ENCODE data around the gene L1CAM. TPM values are rescaled to one million over a fixed set of nuclear protein-coding genes. Genes with fewer than 3 reads are reported as not detected.

Gene L1CAM
- polyA plus RNA-seq, 3 donors: 0.55 TPM; not detected in 2

DNA sequence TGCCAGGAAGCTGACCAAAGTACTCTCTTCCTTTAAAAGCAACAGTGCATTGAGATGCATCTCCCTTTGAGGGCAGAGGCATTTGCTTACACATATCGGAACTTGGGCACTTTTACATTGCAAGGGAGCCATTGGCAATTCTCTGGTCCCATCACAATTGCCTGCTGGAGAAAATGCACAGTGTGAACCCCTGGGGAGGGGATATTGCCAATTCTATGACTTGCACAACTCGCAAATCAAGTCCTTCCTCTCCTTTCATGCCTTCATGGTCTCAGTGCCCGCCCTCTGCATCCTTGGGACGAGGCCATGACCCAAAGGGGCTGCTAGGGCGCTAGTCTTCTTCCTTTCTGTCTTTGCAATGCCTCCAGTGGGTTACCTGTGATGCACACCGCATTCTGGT lies 40.8 kb downstream of the L1CAM start:
- no CpG with 5 or more reads among the region's 6 CpGs for WGBS (ENCODE audit: insufficient coverage)
- Mint-ChIP-seq H3K27ac (no peak overlapping the region), H3K9me3 (peaks cover 0 to 2% (median 0%) of the 10 kb centered on the region in 7 donors), H3K4me1 (no peaks in the 10 kb centered on the region), H3K4me3 (no peak overlapping the region), H3K36me3 (no peaks in the 10 kb centered on the region), H3K27me3 (ENCODE audit: low read depth in 3 of 3) (peaks cover 22 to 74% (median 47%) of the 10 kb centered on the region in 3 donors)
- intact Hi-C loops (cut with micrococcal nuclease): no loop called here
- no peak for DNase-seq
- no peak overlapping the region for H3K27ac ChIP-seq (ENCODE audit: low read depth in 1 of 2, low read length in 2 of 2)
- TF ChIP-seq, protein P1, sequence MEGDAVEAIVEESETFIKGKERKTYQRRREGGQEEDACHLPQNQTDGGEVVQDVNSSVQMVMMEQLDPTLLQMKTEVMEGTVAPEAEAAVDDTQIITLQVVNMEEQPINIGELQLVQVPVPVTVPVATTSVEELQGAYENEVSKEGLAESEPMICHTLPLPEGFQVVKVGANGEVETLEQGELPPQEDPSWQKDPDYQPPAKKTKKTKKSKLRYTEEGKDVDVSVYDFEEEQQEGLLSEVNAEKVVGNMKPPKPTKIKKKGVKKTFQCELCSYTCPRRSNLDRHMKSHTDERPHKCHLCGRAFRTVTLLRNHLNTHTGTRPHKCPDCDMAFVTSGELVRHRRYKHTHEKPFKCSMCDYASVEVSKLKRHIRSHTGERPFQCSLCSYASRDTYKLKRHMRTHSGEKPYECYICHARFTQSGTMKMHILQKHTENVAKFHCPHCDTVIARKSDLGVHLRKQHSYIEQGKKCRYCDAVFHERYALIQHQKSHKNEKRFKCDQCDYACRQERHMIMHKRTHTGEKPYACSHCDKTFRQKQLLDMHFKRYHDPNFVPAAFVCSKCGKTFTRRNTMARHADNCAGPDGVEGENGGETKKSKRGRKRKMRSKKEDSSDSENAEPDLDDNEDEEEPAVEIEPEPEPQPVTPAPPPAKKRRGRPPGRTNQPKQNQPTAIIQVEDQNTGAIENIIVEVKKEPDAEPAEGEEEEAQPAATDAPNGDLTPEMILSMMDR (IDR thresholded peaks at IDR 0.05): no peak
- H2AFZ ChIP-seq (ENCODE audit: insufficient read depth, low read depth, low read length, poor library complexity, severe bottlenecking): no peak overlapping the region
- H3K4me3 ChIP-seq (replicated peaks in 1 of 3; ENCODE audit: low read depth in 2 of 3, low read length in 3 of 3): no peak overlapping the region
- H4K20me1 ChIP-seq (ENCODE audit: insufficient read depth, low read length): no peaks in the 10 kb centered on the region
- H3K79me2 ChIP-seq (ENCODE audit: insufficient read depth, low read length): no peaks in the 10 kb centered on the region
- no peaks in the 10 kb centered on the region for H3K36me3 ChIP-seq (replicated peaks in 1 of 2; ENCODE audit: control insufficient read depth in 1 of 2, insufficient read depth in 2 of 2, low read length in 2 of 2)
- H3K27me3 ChIP-seq (ENCODE audit: control insufficient read depth in 2 of 2, insufficient read depth in 2 of 2, low read length in 2 of 2): peaks cover 28 to 63% of the 10 kb centered on the region in 2 donors
- no peaks in the 10 kb centered on the region for H3K9me3 ChIP-seq (replicated peaks in 1 of 2; ENCODE audit: control insufficient read depth in 1 of 2, insufficient read depth in 1 of 2, low read length in 2 of 2)
- H3K4me1 ChIP-seq (ENCODE audit: control insufficient read depth in 1 of 2, insufficient read depth in 2 of 2, low read length in 2 of 2): no peaks in the 10 kb centered on the region
- no peak overlapping the region for H3K9ac ChIP-seq (ENCODE audit: insufficient read depth, low read length, poor library complexity, severe bottlenecking)
- no peak overlapping the region for H3K4me2 ChIP-seq (replicated peaks; ENCODE audit: extremely low read depth, low read length, poor library complexity, severe bottlenecking)

DNA sequence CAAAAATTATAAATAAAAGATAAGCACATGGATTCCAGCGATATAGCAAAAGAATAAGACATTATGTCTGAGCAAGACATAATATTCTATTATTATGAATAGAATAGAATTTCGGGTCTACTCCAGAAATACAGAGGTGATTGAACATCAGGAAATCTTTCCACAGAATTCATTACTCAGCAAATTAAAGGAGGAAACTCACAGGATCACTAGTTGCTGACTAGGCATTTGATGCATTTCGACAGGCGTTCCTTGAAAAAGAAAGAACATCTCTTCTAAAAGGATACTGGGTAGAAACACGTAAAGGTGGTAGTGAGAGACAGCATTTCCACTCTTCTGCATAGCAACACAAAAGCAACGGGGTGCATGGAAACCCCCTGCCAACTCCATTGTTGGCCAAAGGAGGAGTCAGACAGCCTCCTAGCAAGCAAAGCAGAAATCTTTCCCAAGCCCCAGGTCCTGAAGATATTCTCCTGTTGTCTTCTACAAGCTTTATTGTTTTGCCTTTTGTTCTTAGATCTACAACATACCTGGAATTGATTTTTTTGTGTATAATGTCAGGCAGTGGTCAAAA lies 41.4 kb downstream of the L1CAM start:
- WGBS (ENCODE audit: insufficient coverage): no CpG with 5 or more reads among the region's 6 CpGs
- H3K4me1 Mint-ChIP-seq: no peaks in the 10 kb centered on the region
- no peaks in the 10 kb centered on the region for H3K36me3 Mint-ChIP-seq
- TF ChIP-seq, protein P1 (IDR thresholded peaks at IDR 0.05): no peak
- H3K4me1 ChIP-seq (ENCODE audit: control insufficient read depth in 1 of 2, insufficient read depth in 2 of 2, low read length in 2 of 2): no peaks in the 10 kb centered on the region
- no peaks in the 10 kb centered on the region for H3K9me3 ChIP-seq (replicated peaks in 1 of 2; ENCODE audit: control insufficient read depth in 1 of 2, insufficient read depth in 1 of 2, low read length in 2 of 2)
- no peak for DNase-seq
- H3K9me3 Mint-ChIP-seq: peaks cover 0 to 2% (median 0%) of the 10 kb centered on the region in 7 donors
- H3K4me3 ChIP-seq (replicated peaks in 1 of 3; ENCODE audit: low read depth in 2 of 3, low read length in 3 of 3): no peak overlapping the region
- intact Hi-C loops (cut with micrococcal nuclease): no loop called here
- H3K27ac Mint-ChIP-seq: no peak overlapping the region
- no peaks in the 10 kb centered on the region for H3K79me2 ChIP-seq (ENCODE audit: insufficient read depth, low read length)
- no peak overlapping the region for H3K27ac ChIP-seq (ENCODE audit: low read depth in 1 of 2, low read length in 2 of 2)
- no peak overlapping the region for H3K4me3 Mint-ChIP-seq
- no peaks in the 10 kb centered on the region for H4K20me1 ChIP-seq (ENCODE audit: insufficient read depth, low read length)
- no peak overlapping the region for H3K4me2 ChIP-seq (replicated peaks; ENCODE audit: extremely low read depth, low read length, poor library complexity, severe bottlenecking)
- no peak overlapping the region for H2AFZ ChIP-seq (ENCODE audit: insufficient read depth, low read depth, low read length, poor library complexity, severe bottlenecking)
- H3K27me3 Mint-ChIP-seq (ENCODE audit: low read depth in 3 of 3): peaks cover 21 to 74% (median 49%) of the 10 kb centered on the region in 3 donors
- H3K9ac ChIP-seq (ENCODE audit: insufficient read depth, low read length, poor library complexity, severe bottlenecking): no peak overlapping the region
- no peaks in the 10 kb centered on the region for H3K36me3 ChIP-seq (replicated peaks in 1 of 2; ENCODE audit: control insufficient read depth in 1 of 2, insufficient read depth in 2 of 2, low read length in 2 of 2)
- H3K27me3 ChIP-seq (ENCODE audit: control insufficient read depth in 2 of 2, insufficient read depth in 2 of 2, low read length in 2 of 2): peaks cover 28 to 62% of the 10 kb centered on the region in 2 donors

Measured in CD14-positive monocyte (primary cell).